Astrocyte of the cerebellum (primary cell): ENCODE results near the gene TAF4.

Experiments used
- DNase-seq: peaks from one replicate; pipeline ENCODE4 v3.0.0-alpha.2; 2011; ENCODE audit warnings: low read depth
- H3K4me3 ChIP-seq: 2 replicates; pipeline ENCODE4 v1.5.1; 2011; ENCODE audit warnings: mild to moderate bottlenecking, low read depth, low read length, moderate library complexity
- in situ Hi-C: cut with HindIII; loops from 2 replicates; pipeline ENCODE4 v1.10.0; 2017; ENCODE audit warnings: low sequenced_read_pairs
- TF ChIP-seq, protein P1 (sequence below): IDR thresholded peaks from 2 replicates; pipeline ENCODE4 v1.5.1; 2012; ENCODE audit warnings: low read length, low read depth, moderate library complexity, mild to moderate bottlenecking; ENCODE audit errors: missing control alignments

Gene TAF4

DNA sequence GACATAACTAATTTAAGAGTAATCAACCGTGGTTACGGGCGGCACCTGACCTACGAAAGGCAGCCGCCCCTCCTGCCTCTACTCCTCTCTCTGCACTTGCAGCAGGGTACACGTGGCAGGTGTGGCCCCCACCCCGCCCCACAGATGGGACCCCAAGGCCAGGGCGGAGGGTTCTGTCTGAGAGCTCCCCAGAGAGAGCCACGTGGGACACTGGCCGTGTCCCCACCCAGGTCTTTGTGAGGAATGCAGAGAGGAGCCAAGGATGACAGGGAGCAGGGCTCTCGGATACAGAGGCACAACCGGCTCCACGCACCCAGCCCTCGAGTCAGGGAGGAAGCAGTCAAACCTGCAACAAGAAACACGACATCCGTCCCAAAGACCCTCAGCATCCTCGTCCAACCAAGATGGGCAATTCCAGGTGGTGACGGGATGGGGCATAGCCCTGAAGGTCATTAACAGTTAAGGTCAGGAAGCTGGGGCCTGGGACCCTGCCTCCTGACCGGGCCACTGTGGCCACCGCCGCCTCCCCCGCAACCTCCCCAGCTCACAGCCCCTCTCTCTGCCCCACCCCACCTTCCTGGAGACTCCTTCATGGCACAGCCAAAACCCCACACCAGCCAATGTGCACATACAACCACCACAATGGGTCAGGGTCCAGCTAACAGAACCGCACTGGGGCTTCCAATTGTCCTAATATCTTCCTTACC is 47.1 kb downstream of the TAF4 start:
- no peak overlapping the region for H3K4me3 ChIP-seq
- DNase-seq = no peak
- in situ Hi-C loops = no loop called here
- TF ChIP-seq, protein P1, sequence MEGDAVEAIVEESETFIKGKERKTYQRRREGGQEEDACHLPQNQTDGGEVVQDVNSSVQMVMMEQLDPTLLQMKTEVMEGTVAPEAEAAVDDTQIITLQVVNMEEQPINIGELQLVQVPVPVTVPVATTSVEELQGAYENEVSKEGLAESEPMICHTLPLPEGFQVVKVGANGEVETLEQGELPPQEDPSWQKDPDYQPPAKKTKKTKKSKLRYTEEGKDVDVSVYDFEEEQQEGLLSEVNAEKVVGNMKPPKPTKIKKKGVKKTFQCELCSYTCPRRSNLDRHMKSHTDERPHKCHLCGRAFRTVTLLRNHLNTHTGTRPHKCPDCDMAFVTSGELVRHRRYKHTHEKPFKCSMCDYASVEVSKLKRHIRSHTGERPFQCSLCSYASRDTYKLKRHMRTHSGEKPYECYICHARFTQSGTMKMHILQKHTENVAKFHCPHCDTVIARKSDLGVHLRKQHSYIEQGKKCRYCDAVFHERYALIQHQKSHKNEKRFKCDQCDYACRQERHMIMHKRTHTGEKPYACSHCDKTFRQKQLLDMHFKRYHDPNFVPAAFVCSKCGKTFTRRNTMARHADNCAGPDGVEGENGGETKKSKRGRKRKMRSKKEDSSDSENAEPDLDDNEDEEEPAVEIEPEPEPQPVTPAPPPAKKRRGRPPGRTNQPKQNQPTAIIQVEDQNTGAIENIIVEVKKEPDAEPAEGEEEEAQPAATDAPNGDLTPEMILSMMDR = no peak

DNA sequence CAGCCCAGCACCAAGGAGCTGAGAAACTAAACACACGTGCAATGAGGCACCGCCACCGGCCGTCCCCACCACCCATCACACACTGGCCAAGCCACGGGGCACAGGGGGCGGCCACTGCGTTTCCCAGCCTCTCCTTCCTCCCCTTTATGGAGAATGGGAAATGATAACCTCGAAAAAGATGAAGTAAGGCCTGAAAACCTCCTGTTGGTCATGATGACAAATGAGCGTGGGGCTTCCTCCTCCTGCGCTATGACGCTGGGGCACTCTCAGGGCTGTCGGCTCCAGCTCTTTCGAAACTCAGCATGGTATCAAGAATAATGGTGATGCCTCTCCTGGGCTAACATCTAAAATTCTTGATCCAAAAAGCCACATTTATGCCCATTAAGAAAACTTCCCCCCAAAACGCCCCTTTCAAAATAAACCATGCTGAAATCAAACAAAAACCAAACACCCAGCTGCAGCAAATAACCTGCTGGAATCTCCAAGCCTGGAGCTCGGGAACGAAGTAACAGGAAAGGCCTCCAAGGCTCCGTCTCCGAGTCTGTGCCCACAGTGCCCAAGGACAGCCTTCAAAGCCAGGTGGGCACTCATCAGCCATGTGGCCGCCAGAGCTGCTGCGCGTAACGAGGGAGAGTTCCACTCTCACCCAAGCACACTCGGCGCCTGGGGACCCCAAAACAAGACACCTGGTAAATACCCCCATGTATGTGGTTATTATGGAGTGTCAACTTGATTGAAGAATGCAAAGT is 50.0 kb downstream of the TAF4 start:
- TF ChIP-seq, protein P1 = no peak
- no peak for DNase-seq
- H3K4me3 ChIP-seq = no peak overlapping the region
- in situ Hi-C loops = no loop called here

DNA sequence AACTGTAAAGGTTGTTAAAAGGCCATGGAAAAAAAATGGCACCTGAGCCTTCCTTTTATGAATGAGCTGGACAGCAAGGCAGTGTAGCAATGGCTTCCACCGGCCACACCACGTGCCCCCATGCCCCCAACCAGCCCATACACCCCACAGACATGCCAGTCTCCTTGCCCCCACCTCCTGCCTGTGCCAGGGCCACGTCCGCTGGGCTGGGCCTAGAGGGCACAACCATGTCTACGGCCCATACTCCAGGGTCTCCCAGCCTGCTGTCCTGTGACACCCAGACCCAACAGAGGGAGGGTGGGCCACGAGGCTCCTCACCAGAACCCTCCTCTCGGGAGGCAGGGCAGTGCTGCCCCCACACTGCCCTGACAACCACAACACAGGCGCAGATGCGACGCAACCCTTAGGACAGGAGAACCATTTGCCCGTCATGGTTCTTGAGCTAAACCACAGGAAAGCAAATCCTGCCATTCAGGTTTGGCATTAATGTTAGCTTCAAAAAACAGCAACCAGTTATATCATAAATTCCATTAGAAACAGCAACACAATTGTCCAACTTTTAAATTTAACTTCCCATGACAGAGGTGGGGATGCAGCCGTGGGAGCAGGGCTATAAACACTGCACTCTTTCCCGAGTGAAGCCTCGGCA is 50.7 kb downstream of the TAF4 start:
- TF ChIP-seq, protein P1 = no peak
- H3K4me3 ChIP-seq = no peak overlapping the region
- in situ Hi-C loops = no loop called here
- DNase-seq = no peak

DNA sequence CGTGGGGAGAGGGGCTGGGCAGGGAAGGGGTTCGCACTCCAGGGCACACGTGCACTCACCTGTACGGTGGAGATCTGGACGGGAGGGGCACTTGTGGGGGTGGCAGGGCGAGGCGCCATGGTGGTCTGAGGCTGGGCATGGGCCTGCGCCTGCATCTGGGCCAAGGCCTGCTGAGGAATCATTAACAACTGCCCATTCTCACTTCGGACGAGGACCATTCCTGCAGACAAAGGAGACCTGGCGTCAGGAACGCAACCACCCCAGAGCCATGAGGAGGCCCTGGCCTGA is 51.2 kb downstream of the TAF4 start:
- in situ Hi-C loops = no loop called here
- H3K4me3 ChIP-seq = no peak overlapping the region
- TF ChIP-seq, protein P1 = no peak
- DNase-seq = no peak

DNA sequence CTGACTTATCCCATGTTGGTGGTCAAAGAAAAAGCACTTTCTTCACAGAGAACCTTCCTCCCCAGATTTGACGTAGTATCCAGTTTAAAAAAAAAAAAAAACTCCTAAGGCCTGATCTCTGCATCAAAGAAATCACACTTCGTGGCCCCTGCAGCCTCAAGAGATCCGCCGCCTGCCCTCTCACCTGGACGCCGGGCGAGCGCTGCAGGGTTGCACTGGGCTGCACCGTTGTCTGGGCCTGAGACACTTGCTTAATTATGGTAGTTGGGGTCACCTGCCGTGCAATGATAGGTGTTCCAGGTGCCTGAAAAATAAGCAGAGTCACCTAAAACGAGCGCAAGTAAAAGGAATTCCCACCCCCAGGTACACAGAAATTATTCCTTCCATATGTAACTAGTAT is 53.0 kb downstream of the TAF4 start:
- DNase-seq = no peak
- no peak overlapping the region for H3K4me3 ChIP-seq
- TF ChIP-seq, protein P1 = no peak
- in situ Hi-C loops = no loop called here

DNA sequence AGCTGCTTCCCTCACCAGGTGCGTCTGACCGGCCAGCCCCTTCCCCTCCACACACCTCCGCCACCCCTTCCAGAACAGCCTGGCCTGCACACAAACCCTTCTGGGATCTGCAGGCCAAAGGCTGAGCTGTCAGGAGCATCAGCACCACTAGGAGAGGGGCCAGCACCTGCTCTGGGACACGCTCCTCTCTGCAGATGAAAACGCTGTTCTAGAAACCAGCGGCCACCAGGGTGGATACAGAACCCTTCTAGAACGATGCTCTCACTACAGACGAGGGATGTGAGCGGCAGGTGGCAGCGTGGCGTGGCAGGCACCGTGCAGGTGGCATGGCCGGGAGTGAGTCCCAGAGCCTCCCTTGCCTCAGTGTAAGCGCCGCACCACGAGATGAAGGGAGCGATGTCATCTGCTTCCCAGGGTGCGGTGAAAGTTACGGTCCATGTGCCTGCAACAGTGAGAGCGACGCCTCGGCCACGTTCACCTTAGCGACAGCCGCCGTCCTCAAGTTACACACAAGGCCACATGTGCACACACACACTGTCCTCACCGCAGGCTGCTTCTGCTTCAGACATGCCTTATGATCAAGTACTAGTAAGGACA is 53.6 kb downstream of the TAF4 start:
- no peak overlapping the region for H3K4me3 ChIP-seq
- TF ChIP-seq, protein P1 = no peak
- DNase-seq = no peak
- in situ Hi-C loops = no loop called here
